HepG2 (cell line): ENCODE results near the gene VENTX. TPM values are rescaled to one million over a fixed set of nuclear protein-coding genes. Genes with fewer than 3 reads are reported as not detected.

Experiments used
- ATAC-seq: fragments of 200-7000 bp; cut with Tn5 transposase; 3 replicates; pipeline ENCODE4 v1.9.1; 2020; ENCODE audit warnings: mild to moderate bottlenecking, moderate library complexity
- BruUV-seq: library from RNA; stranded (reverse); fragments of 400-500 nt; replicated peaks from 2 replicates; lab custom pipeline; 2021; lab: Mats Ljungman, UMichigan
- CTCF ChIA-PET: fragments of 300-600 bp; formaldehyde crosslinking; extraction: SDS; loops from one replicate; lab custom pipeline; 2021; ENCODE audit warnings: low total read pairs, inconsistent platforms, low intra/inter-chr PET ratio; lab: Yijun Ruan, JAX
- POLR2A ChIA-PET: fragments of 350-600 bp; sonication (Branson Sonifier 250); formaldehyde crosslinking; loops from one replicate; lab custom pipeline; 2020; ENCODE audit warnings: antibody characterized with exemption, inconsistent platforms; lab: Yijun Ruan, JAX
- DNase-seq: peaks from one replicate; pipeline ENCODE4 v3.0.0-alpha.2; 2015; ENCODE audit warnings: low spot score
- FAIRE-seq: peaks from 3 replicates; lab custom pipeline; 2011; peaks lifted over from hg19 to GRCh38; lab: Jason Lieb, UNC
- H2AFZ ChIP-seq: one replicate; pipeline ENCODE4 v1.6.1; 2011; ENCODE audit warnings: low read length, inconsistent platforms
- H3K27ac ChIP-seq: fragments of 300-600 bp; 3 replicates; pipeline ENCODE4 v1.8.0; 2011; ENCODE audit warnings: mixed run types, mild to moderate bottlenecking, mixed read lengths, low read length, inconsistent platforms; ENCODE audit not compliant: insufficient read depth; ENCODE audit errors: extremely low read length
- H3K27me3 ChIP-seq, 2 experiments: fragments of 200-600 bp in 1 of 2; 2 replicates in 1 of 2; 3 replicates in 1 of 2; pipeline versions ENCODE4 v1.6.0 to v1.8.0; 2011; ENCODE audit warnings: low read length in 2 of 2, mild to moderate bottlenecking in 2 of 2, moderate library complexity in 2 of 2, inconsistent platforms in 1 of 2; ENCODE audit not compliant: insufficient read depth in 2 of 2, control insufficient read depth in 1 of 2
- H3K36me3 ChIP-seq, 2 experiments: fragments of 200-600 bp in 1 of 2; replicated peaks in 1 of 2; 2 replicates in 1 of 2; 3 replicates in 1 of 2; pipeline versions ENCODE4 v1.5.1 to v1.8.0; 2011; ENCODE audit warnings: low read length in 2 of 2, inconsistent platforms in 1 of 2; ENCODE audit not compliant: insufficient read depth in 2 of 2, control insufficient read depth in 1 of 2
- H3K4me1 ChIP-seq: 2 replicates; pipeline ENCODE4 v1.5.1; 2012; ENCODE audit warnings: low read length, inconsistent platforms; ENCODE audit not compliant: insufficient read depth
- H3K4me2 ChIP-seq: 2 replicates; pipeline ENCODE4 v1.6.0; 2011; ENCODE audit warnings: low read depth, low read length, inconsistent platforms
- H3K4me3 ChIP-seq, 3 experiments: fragments of 200-600 bp in 1 of 3; sonication (generic), shearing (Covaris generic) in 1 of 3; replicated peaks in 1 of 3; 2 replicates each; pipeline ENCODE4 v1.5.1; 2011 to 2016; ENCODE audit warnings: low read length in 3 of 3, inconsistent platforms in 2 of 3, low read depth in 2 of 3, mild to moderate bottlenecking in 2 of 3, control low read depth in 1 of 3, mixed read lengths in 1 of 3; ENCODE audit not compliant: insufficient read depth in 1 of 3
- H3K79me2 ChIP-seq: one replicate; pipeline ENCODE4 v1.6.1; 2011; ENCODE audit warnings: low read length, inconsistent platforms; ENCODE audit not compliant: insufficient read depth
- H3K9ac ChIP-seq: 2 replicates; pipeline ENCODE4 v1.6.0; 2011; ENCODE audit warnings: mild to moderate bottlenecking, low read depth, low read length, inconsistent platforms; ENCODE audit not compliant: insufficient read depth
- H3K9me3 ChIP-seq: 2 replicates; pipeline ENCODE4 v1.5.1; 2012; ENCODE audit warnings: mild to moderate bottlenecking, low read length
- H4K20me1 ChIP-seq: 2 replicates; pipeline ENCODE4 v1.6.0; 2011; ENCODE audit warnings: inconsistent platforms, mild to moderate bottlenecking, low read length, moderate library complexity; ENCODE audit not compliant: insufficient read depth
- GPN1 ChIP-seq: sonication (generic); formaldehyde crosslinking; IDR thresholded peaks from 2 replicates; pipeline ENCODE4 v1.5.1; 2020; ENCODE audit warnings: missing genetic modification reagents, borderline replicate concordance
- HOXA5 ChIP-seq: sonication (generic); formaldehyde crosslinking; IDR thresholded peaks from 2 replicates; pipeline ENCODE4 v1.4.0; 2020; ENCODE audit warnings: missing genetic modification reagents
- IRX3 ChIP-seq: sonication (generic); formaldehyde crosslinking; IDR thresholded peaks from 2 replicates; pipeline ENCODE4 v1.8.1; 2023; ENCODE audit warnings: mild to moderate bottlenecking, low read depth, missing genetic modification reagents, borderline replicate concordance
- U2AF2 ChIP-seq: fragments of 200-400 bp; formaldehyde crosslinking; IDR thresholded peaks from 2 replicates; pipeline ENCODE4 v1.6.1; 2017; ENCODE audit warnings: low read depth, mild to moderate bottlenecking, low read length
- ZFP90 ChIP-seq: sonication (generic); formaldehyde crosslinking; IDR thresholded peaks from 2 replicates; pipeline ENCODE4 v1.8.0; 2022; ENCODE audit warnings: missing genetic modification reagents, mild to moderate bottlenecking, inconsistent platforms, borderline replicate concordance
- ZMYM4 ChIP-seq: sonication (generic); formaldehyde crosslinking; IDR thresholded peaks from 2 replicates; pipeline ENCODE4 v1.8.1; 2023; ENCODE audit warnings: mild to moderate bottlenecking, missing genetic modification reagents
- ZNF609 ChIP-seq: sonication (generic); formaldehyde crosslinking; IDR thresholded peaks from 2 replicates; pipeline ENCODE4 v1.4.0; 2020; ENCODE audit warnings: mild to moderate bottlenecking, missing genetic modification reagents, borderline replicate concordance
- WGBS: methylation state at CpG from one replicate; pipeline ENCODE4 v1.1.6; 2017; ENCODE audit warnings: low lambda C conversion rate; 5-methylcytosine and 5-hydroxymethylcytosine counted together
- in situ Hi-C: cut with HindIII; loops from 2 replicates; pipeline ENCODE4 v1.10.0; 2017; ENCODE audit warnings: low pct_unique_long_range_greater_than_20kb; ENCODE audit not compliant: extremely low pct_ligation_motif_present
- intact Hi-C: fragments of 100-400 bp; cut with micrococcal nuclease; formaldehyde crosslinking; loops from one replicate; pipeline ENCODE4 v1.10.0; 2022; ENCODE audit not compliant: unreplicated experiment
- polyA plus RNA-seq, 8 experiments: library from polyadenylated mRNA; depleted of rRNA in 3 of 8; stranded (reverse) in 7 of 8; unstranded in 1 of 8; fragments of >200 nt; fragmentation: Illumina TruSeq in 4 of 8; extraction: Trizol in 4 of 8; gene quantifications; 2 replicates each; pipeline versions ENCODE4 v1.2.1 to v1.2.3, GENCODE V29; 2011 to 2016; ENCODE audit warnings: low read depth in 4 of 8, missing spikeins in 1 of 8, mixed read lengths in 1 of 8; ENCODE audit not compliant: insufficient read depth in 1 of 8
- total RNA-seq, 5 experiments: library from RNA; depleted of rRNA; stranded (reverse); fragments of >200 nt; fragmentation: Illumina TruSeq; extraction: Trizol; gene quantifications; 2 replicates each; pipeline ENCODE4 v1.2.3, GENCODE V29; 2016; ENCODE audit warnings: low read depth in 1 of 5

VENTX gene
- total and polyA plus RNA-seq, 2 of the 13 experiments (the other 11 are each of a cell fraction or from before 2014, with no cell fraction given): not detected

- no peak for ATAC-seq
- no peak for FAIRE-seq
- Histone ChIP-seq H4K20me1 (no peaks in the 10 kb centered on the region), H3K4me2 (no peak overlapping the region), H3K9me3 (no peaks in the 10 kb centered on the region), H3K4me1 (no peaks in the 10 kb centered on the region), H3K27me3 (peaks cover 32 to 78% of the 10 kb centered on the region in 2 experiments; a peak in 4 of 5 replicates), H3K9ac (no peak overlapping the region), H3K36me3 (no peaks in the 10 kb centered on the region), H3K27ac (no peak overlapping the region), H3K79me2 (no peaks in the 10 kb centered on the region), H2AFZ (no peak overlapping the region), H3K4me3 (no peak overlapping the region)
- in situ Hi-C loops (no loop called here), intact Hi-C loops (no loop called here)
- CTCF ChIA-PET: no interaction called here
- 38% methylated on average over 4 of the region's 9 CpGs for WGBS
- POLR2A ChIA-PET: no interaction called here
- TF ChIP-seq GPN1 (CRISPR knock-in tag): no peak
- no peak for TF ChIP-seq ZMYM4 (CRISPR knock-in tag)
- no peak for TF ChIP-seq ZNF609
- no peak for TF ChIP-seq HOXA5 (CRISPR knock-in tag)
- no peak for TF ChIP-seq IRX3
- no peak for TF ChIP-seq U2AF2
- TF ChIP-seq ZFP90 (CRISPR knock-in tag): no peak
- no TSS peak for BruUV-seq
- DNase-seq: no peak
Measured at GRCh38 chr10:133197786-133198185, 39.9 kb upstream of the VENTX start.
